Activated naive CD4-positive, alpha-beta T cell treated with anti-CD3 and anti-CD28 coated beads, Interleukin-2, amount 50 U/mL, for 16 hours (primary cell): ENCODE data around the gene GATAD2A.
A peak's percentile ranks its signal among the peaks of the same experiment; 100 is the strongest.
"Not testable (repeated sequence)": the region's sequence is repeated elsewhere in the genome, so short reads cannot be mapped to it uniquely, and the experiment has no call there.

Experiments
- DNase-seq: peaks from one replicate; pipeline ENCODE4 v3.0.0-alpha.2; 2020

Gene GATAD2A

GRCh38 chr19:19447536-19448237, 42.2 kb downstream of the GATAD2A start:
- no peak for DNase-seq

DNA sequence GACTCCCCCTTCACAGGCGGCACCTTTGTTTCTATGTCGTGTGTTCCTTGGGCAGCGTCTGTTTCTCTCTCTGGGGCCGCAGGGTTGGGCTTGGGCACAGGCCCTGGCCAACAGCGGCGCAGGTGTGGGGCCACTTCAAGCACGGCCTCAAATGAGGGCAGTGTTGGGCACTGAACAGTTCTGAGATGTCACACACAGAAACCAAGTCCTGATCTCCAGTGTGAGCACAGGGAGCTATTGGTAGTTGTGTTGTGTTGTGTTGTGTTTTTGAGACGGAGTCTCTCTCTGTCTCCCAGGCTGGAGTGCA, 42.7 kb downstream of the GATAD2A start:
- no peak for DNase-seq

- DNase-seq = no peak
These were observed 46.2 kb downstream of the GATAD2A start for GRCh38 chr19:19451429-19452242.

DNA sequence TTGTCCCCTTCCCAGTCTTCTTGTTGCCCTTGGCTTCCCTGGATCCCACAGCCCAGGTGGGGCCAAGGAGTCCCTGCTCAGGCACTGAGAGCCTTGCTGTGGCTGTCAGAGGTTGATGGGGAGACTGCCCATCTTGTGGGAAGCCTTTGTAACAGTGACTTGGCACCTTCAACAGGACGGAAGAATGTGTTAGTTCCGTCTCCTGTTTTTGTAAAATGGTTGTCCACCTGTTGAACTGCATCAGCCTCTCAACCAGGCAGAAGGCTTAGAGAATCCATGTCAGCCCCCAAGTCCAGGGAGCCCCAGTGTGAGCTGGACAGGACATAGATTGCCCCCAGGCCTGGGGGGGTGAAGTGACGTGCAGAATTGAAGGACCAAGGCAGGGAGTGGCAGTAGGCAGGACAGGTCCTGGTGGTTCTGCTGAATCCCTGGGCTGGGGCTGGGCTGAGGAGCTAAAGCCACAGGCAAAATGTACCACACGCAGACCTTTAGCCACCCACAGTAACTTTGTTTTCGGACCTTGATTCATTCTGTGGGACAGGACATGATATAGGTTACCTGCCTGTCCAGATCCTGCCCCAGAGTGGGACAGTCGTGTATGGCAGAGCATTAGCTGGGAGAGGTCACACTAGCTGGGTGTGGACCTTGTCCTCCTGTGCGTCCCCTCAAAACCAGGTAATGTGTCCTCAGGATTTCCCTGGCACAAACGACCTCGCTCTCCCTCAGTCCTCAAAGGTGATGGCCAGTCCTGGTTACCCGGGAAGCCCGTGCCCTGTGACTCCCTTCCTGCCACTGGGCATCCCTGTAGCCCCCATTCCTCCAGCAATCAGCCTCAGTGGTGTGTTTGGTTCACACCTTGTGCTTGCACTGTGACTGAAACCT, 47.0 kb downstream of the GATAD2A start:
- no peak for DNase-seq

GRCh38 chr19:19453125-19453454, 47.6 kb downstream of the GATAD2A start:
- no peak for DNase-seq

DNA sequence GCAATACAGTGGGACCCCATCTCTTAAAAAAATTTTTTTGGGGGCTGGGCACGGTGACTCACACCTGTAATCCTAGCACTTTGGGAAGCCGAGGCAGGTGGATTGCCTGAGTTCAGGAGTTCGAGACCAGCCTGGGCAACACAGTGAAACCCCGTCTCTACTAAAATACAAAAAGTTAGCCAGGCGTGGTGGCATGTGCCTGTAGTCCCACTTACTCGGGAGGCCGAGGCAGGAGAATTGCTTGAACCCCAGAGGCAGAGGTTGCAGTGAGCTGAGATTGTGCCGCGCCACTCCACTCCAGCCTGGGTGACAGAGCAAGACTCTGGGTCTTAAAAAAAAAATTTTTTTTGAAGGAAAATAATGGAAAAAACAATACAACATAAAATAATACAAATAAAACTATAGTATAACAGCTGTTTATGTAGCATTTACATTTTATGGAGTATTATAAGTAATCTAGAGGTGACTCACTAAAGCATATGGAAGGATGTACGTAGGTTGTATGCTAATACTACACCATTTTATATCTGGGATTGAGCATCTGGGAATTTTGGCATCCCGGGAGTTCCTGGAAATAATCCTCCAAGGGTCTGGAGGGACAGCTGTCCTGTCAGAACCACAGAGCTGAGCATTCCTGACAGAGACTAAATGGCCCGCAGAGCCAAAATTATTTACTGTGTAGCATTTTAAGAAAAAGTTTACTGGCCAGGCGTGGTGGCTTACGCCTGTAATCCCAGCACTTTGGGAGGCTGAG, 49.9 kb downstream of the GATAD2A start:
- not testable (repeated sequence) for DNase-seq

DNA sequence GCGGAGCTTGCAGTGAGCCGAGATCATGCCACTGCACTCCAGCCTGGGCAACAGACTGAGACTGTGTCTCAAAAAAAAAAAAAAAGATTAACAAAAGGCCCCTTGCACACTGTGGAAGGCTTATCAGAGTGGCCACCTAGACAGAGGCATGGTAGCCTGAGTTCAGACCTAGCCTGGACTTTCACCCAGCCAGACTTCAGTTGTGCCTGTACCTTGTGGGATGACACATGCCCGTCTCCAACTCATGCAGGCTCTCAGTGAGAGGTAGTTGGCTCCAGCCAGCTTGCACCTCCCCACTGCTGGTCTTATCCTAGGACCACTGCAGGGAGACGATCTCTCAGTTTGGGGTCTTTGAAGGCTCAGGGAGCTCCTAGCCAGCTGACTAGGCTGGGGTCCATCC, 52.2 kb downstream of the GATAD2A start:
- DNase-seq = no peak

GRCh38 chr19:19458110-19458816, 52.8 kb downstream of the GATAD2A start:
- DNase-seq = no peak

GRCh38 chr19:19459073-19459472, 53.6 kb downstream of the GATAD2A start:
- no peak for DNase-seq

GRCh38 chr19:19459707-19460251, 54.3 kb downstream of the GATAD2A start:
- DNase-seq = peak; percentile 54

DNA sequence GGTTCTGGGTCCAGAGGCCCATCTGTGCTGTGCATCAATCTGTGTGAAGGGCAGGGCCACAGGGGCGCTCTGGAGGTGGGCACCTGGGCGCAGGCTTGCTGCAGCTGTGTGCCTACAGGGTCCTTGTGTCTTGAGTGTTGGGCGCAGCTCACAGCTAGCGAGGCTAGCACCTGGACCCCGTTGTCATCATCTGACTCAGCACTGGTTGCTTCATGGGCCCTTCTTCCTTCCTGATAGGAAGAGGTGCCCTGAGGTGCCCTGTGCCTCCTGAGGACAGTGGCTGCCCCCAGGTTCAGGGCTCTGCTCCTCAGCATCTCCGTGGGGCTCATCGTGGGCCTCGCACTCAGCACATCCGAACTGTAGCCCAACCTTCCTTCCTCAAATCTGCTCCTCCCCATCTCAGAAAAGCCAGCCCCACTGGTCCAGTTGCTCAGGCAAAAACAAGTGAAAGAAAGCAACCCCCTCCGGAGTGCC, 54.8 kb downstream of the GATAD2A start:
- DNase-seq = no peak

DNA sequence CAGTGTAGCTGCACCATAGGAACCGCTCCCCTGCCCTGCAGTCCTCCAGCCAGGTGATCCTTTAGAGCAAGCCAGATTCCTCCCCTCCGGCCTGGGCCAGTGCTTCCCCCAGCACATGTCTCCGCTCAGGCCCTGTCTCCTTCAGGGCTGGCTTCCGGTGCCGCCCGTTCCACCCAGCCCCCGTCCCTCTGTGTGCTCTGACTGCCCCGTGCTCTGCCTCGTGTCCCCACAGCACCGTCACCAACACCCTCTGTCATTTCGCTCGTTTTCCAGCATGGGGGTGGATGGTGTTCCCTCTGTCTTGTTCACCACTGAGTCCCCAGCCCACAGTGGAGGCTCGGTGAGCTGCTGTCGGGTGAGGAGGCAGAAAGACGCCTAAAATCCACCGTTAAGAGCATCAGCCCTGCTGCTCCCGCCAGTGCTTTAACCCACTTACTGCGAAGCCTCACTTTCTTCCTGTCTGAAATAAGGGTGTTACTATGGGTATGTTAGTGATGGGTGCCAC, 55.3 kb downstream of the GATAD2A start:
- peak; percentile 56 for DNase-seq

DNA sequence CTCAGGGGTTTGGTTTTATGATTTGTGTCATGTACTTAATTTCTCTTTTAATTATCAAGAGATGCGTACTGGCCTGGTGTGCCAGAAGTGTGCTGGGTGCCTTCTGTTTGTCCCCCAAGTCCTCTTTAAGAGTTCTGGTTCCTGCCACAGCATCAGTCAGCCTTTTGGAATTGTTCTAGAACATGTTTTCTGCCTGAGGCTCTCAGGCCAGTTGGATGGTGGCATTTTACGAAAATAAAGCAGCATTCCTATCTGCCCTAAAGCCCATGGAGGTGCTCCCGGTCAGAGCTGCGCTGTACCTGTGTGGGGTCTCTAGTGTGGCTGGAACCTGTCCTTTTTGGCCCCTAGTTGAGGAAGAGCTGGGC, 55.8 kb downstream of the GATAD2A start:
- no peak for DNase-seq

GRCh38 chr19:19461671-19462622, 56.5 kb downstream of the GATAD2A start:
- DNase-seq = no peak

- no peak for DNase-seq
These were observed 58.1 kb downstream of the GATAD2A start for GRCh38 chr19:19463348-19464117.

DNA sequence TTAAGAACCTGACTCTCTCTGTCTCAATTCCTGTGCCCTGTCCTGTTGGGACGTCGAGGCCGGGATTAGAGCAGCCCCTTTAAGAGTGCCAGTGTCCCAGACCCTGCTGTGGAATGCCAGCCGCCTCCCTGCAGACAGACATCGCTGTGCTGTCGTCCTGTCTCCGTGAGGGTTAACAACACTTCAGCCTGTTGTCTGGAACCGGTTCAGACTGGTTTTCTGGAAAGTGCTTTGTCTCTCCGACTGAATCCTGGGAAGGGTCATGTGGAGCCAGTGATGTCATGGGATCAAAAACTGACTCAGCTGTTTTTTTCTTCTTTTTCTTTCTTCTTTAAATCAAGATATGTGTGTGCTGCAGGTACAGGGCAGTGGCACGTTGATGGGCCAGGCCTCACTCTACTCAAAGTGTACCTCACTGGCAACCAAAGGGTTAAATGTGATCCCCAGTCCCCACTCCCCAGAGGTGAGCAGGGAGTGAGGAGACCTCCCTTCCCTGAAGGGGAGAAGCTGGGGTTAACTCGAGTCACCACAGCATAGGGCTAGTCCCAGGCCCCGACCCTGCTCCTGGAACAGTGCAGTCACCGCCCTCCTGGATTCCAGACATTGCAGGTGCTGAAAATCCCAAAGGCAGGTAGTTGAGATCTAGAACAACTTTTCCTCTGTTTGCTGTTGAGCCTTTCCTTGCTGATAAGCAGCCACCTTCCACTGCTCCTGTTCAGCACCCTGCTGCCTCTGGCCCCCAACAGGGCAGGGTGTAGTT, 59.0 kb downstream of the GATAD2A start:
- DNase-seq = no peak

GRCh38 chr19:19465436-19466070, 60.1 kb downstream of the GATAD2A start:
- DNase-seq = no peak

DNA sequence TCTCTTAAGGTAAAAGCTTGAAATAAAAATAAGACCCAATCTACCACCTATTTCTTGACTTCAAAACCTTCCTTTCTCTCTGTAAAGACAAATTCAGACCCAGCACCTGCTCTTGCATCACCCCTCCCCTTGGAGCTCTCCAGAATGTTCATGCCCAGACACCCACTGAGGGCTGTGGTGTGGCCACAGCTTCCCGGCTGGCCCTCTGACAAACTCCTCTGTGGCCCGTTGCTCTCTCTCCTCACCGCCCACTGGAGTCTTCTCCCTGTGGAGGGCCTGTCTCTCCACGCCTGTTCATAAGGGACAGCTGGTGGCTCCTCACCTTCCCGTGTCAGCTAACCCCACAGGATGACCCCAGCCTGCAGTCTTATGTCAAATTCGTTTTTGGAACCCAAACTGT, 60.7 kb downstream of the GATAD2A start:
- DNase-seq = no peak
